ENCODE results near the gene ZNF444.

DNA sequence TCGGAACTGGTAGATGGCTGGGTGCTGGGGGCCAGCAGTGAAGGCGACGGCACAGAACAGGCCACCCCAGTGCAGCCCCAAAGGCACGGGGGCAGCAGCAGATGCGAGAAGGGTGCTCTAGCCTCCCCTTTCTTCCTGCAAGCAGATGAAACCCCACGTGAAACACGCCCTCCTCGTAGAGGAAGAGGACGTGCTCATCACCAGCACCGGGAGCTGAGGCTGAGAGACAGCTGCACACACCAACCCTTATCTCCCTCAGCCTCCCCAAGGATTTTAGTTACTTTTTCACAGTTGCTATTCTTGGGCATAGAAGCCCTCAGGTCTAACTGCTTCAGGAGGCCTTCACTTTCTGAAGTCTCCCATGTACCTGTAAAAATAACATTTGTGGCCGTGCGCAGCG lies 31.9 kb upstream of the ZNF444 start:
- TF ChIP-seq, protein P1, sequence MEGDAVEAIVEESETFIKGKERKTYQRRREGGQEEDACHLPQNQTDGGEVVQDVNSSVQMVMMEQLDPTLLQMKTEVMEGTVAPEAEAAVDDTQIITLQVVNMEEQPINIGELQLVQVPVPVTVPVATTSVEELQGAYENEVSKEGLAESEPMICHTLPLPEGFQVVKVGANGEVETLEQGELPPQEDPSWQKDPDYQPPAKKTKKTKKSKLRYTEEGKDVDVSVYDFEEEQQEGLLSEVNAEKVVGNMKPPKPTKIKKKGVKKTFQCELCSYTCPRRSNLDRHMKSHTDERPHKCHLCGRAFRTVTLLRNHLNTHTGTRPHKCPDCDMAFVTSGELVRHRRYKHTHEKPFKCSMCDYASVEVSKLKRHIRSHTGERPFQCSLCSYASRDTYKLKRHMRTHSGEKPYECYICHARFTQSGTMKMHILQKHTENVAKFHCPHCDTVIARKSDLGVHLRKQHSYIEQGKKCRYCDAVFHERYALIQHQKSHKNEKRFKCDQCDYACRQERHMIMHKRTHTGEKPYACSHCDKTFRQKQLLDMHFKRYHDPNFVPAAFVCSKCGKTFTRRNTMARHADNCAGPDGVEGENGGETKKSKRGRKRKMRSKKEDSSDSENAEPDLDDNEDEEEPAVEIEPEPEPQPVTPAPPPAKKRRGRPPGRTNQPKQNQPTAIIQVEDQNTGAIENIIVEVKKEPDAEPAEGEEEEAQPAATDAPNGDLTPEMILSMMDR (conservative IDR thresholded peaks at IDR 0.05; ENCODE audit: low read depth, low read length), result no peak
- TF ChIP-seq RAD21 (IDR thresholded peaks at IDR 0.05; ENCODE audit: low read length), result no peak
- TF ChIP-seq, protein P2, sequence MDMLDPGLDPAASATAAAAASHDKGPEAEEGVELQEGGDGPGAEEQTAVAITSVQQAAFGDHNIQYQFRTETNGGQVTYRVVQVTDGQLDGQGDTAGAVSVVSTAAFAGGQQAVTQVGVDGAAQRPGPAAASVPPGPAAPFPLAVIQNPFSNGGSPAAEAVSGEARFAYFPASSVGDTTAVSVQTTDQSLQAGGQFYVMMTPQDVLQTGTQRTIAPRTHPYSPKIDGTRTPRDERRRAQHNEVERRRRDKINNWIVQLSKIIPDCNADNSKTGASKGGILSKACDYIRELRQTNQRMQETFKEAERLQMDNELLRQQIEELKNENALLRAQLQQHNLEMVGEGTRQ (IDR thresholded peaks at IDR 0.05; ENCODE audit: low read depth, low read length), result no peak
- TF ChIP-seq BHLHE40 (IDR thresholded peaks at IDR 0.05; ENCODE audit: low read depth, low read length), result no peak
- no peak for TF ChIP-seq POLR2A (IDR thresholded peaks at IDR 0.05; ENCODE audit: low read depth, low read length)
- TF ChIP-seq SMC3 (IDR thresholded peaks at IDR 0.05; ENCODE audit: low read depth, low read length), result no peak
- TF ChIP-seq MXI1 (IDR thresholded peaks at IDR 0.05; ENCODE audit: borderline replicate concordance, low read depth, low read length), result 0 out of 2 replicates have a peak, but pooled peaks have one; percentile 34
- no peak for TF ChIP-seq RFX5 (IDR thresholded peaks at IDR 0.05; ENCODE audit: low read depth, low read length)
- TF ChIP-seq FOS (IDR thresholded peaks at IDR 0.05; ENCODE audit: low read depth, low read length), result no peak
